ENCODE data around the gene PRR12.

PRR12 gene

GRCh38 chr19:49573425-49573824, 17.6 kb upstream of the PRR12 start:
- peaks cover 10% of the 10 kb centered on the region for H3K36me3 Mint-ChIP-seq (ENCODE audit: low read depth)
- no peaks in the 10 kb centered on the region for H3K9me3 Mint-ChIP-seq
- H3K4me1 Mint-ChIP-seq (ENCODE audit: low read depth), result peaks cover 33% of the 10 kb centered on the region
- no peaks in the 10 kb centered on the region for H3K27me3 Mint-ChIP-seq (ENCODE audit: low read depth)
- no peak overlapping the region for H3K27ac Mint-ChIP-seq
- H3K4me3 Mint-ChIP-seq, result no peak overlapping the region

- H3K36me3 Mint-ChIP-seq (ENCODE audit: low read depth), result peaks cover 9% of the 10 kb centered on the region
- H3K4me1 Mint-ChIP-seq (ENCODE audit: low read depth), result peaks cover 35% of the 10 kb centered on the region
- H3K27me3 Mint-ChIP-seq (ENCODE audit: low read depth), result no peaks in the 10 kb centered on the region
- H3K9me3 Mint-ChIP-seq, result no peaks in the 10 kb centered on the region
- no peak overlapping the region for H3K4me3 Mint-ChIP-seq
- H3K27ac Mint-ChIP-seq, result no peak overlapping the region
These were observed 16.7 kb upstream of the PRR12 start for GRCh38 chr19:49574206-49574755.

- Mint-ChIP-seq H3K9me3 (no peaks in the 10 kb centered on the region), H3K4me3 (peak overlapping the region; percentile 87), H3K27ac (no peak overlapping the region), H3K36me3 (ENCODE audit: low read depth) (peaks cover 5% of the 10 kb centered on the region), H3K4me1 (ENCODE audit: low read depth) (peaks cover 29% of the 10 kb centered on the region), H3K27me3 (ENCODE audit: low read depth) (no peaks in the 10 kb centered on the region)
These were observed 11.8 kb upstream of the PRR12 start for GRCh38 chr19:49579193-49579592.

GRCh38 chr19:49579947-49580263, 11.1 kb upstream of the PRR12 start:
- Mint-ChIP-seq H3K27me3 (ENCODE audit: low read depth) (no peaks in the 10 kb centered on the region), H3K4me1 (ENCODE audit: low read depth) (peaks cover 26% of the 10 kb centered on the region), H3K36me3 (ENCODE audit: low read depth) (peaks cover 5% of the 10 kb centered on the region), H3K27ac (peak overlapping the region; percentile 79), H3K4me3 (peak overlapping the region; percentile 87), H3K9me3 (no peaks in the 10 kb centered on the region)

GRCh38 chr19:49580264-49581006, 10.5 kb upstream of the PRR12 start, which contains the start of gene NOSIP:
TSS of gene NOSIP (minus strand) at chr19:49580556. CDS start at chr19:49560691, 19,865 bp downstream.
- Mint-ChIP-seq H3K36me3 (ENCODE audit: low read depth) (peaks cover 5% of the 10 kb centered on the region), H3K4me3 (peak within 1 kb of the TSS; percentile 87), H3K4me1 (ENCODE audit: low read depth) (peaks cover 26% of the 10 kb centered on the region), H3K9me3 (no peaks in the 10 kb centered on the region), H3K27me3 (ENCODE audit: low read depth) (no peaks in the 10 kb centered on the region), H3K27ac (peak within 1 kb of the TSS; percentile 79)

GRCh38 chr19:49581007-49581508, 9.9 kb upstream of the PRR12 start, which contains the start of gene PRRG2:
TSS of gene PRRG2 (plus strand) at chr19:49581316. CDS start at chr19:49583220, 1,904 bp downstream.
- Mint-ChIP-seq H3K4me1 (ENCODE audit: low read depth) (peaks cover 26% of the 10 kb centered on the region), H3K4me3 (peak within 1 kb of the TSS; percentile 87), H3K27ac (peak within 1 kb of the TSS; percentile 79), H3K36me3 (ENCODE audit: low read depth) (peaks cover 5% of the 10 kb centered on the region), H3K9me3 (no peaks in the 10 kb centered on the region), H3K27me3 (ENCODE audit: low read depth) (no peaks in the 10 kb centered on the region)

GRCh38 chr19:49583239-49583638, 7.7 kb upstream of the PRR12 start:
- no peak overlapping the region for H3K4me3 Mint-ChIP-seq
- H3K27me3 Mint-ChIP-seq (ENCODE audit: low read depth), result no peaks in the 10 kb centered on the region
- H3K36me3 Mint-ChIP-seq (ENCODE audit: low read depth), result peaks cover 2% of the 10 kb centered on the region
- no peaks in the 10 kb centered on the region for H3K9me3 Mint-ChIP-seq
- H3K27ac Mint-ChIP-seq, result no peak overlapping the region
- peaks cover 22% of the 10 kb centered on the region for H3K4me1 Mint-ChIP-seq (ENCODE audit: low read depth)

GRCh38 chr19:49585023-49585422, 6.0 kb upstream of the PRR12 start:
- Mint-ChIP-seq H3K4me3 (no peak overlapping the region), H3K27me3 (ENCODE audit: low read depth) (peaks cover 8% of the 10 kb centered on the region), H3K36me3 (ENCODE audit: low read depth) (peaks cover 2% of the 10 kb centered on the region), H3K4me1 (ENCODE audit: low read depth) (peaks cover 21% of the 10 kb centered on the region), H3K27ac (no peak overlapping the region), H3K9me3 (no peaks in the 10 kb centered on the region)

GRCh38 chr19:49587227-49587626, 3.8 kb upstream of the PRR12 start:
- peaks cover 8% of the 10 kb centered on the region for H3K27me3 Mint-ChIP-seq (ENCODE audit: low read depth)
- H3K4me3 Mint-ChIP-seq, result no peak overlapping the region
- no peak overlapping the region for H3K27ac Mint-ChIP-seq
- no peaks in the 10 kb centered on the region for H3K36me3 Mint-ChIP-seq (ENCODE audit: low read depth)
- peaks cover 17% of the 10 kb centered on the region for H3K4me1 Mint-ChIP-seq (ENCODE audit: low read depth)
- H3K9me3 Mint-ChIP-seq, result no peaks in the 10 kb centered on the region

- Mint-ChIP-seq H3K36me3 (ENCODE audit: low read depth) (peaks cover 2% of the 10 kb centered on the region), H3K27ac (no peak overlapping the region), H3K4me1 (ENCODE audit: low read depth) (peaks cover 28% of the 10 kb centered on the region), H3K4me3 (no peak overlapping the region), H3K9me3 (no peaks in the 10 kb centered on the region), H3K27me3 (ENCODE audit: low read depth) (peaks cover 8% of the 10 kb centered on the region)
These were observed 2.4 kb upstream of the PRR12 start for GRCh38 chr19:49588365-49589122.

GRCh38 chr19:49589502-49589905, 1.5 kb upstream of the PRR12 start:
- H3K9me3 Mint-ChIP-seq, result no peaks in the 10 kb centered on the region
- H3K27me3 Mint-ChIP-seq (ENCODE audit: low read depth), result peaks cover 8% of the 10 kb centered on the region
- no peak overlapping the region for H3K4me3 Mint-ChIP-seq
- peaks cover 9% of the 10 kb centered on the region for H3K36me3 Mint-ChIP-seq (ENCODE audit: low read depth)
- H3K27ac Mint-ChIP-seq, result no peak overlapping the region
- peaks cover 38% of the 10 kb centered on the region for H3K4me1 Mint-ChIP-seq (ENCODE audit: low read depth)

GRCh38 chr19:49590071-49590970, 661 bp upstream of the PRR12 start:
- H3K27me3 Mint-ChIP-seq (ENCODE audit: low read depth), result peaks cover 8% of the 10 kb centered on the region
- peak overlapping the region; percentile 84 for H3K4me3 Mint-ChIP-seq
- peaks cover 38% of the 10 kb centered on the region for H3K4me1 Mint-ChIP-seq (ENCODE audit: low read depth)
- H3K9me3 Mint-ChIP-seq, result no peaks in the 10 kb centered on the region
- H3K27ac Mint-ChIP-seq, result peak overlapping the region; percentile 86
- peaks cover 9% of the 10 kb centered on the region for H3K36me3 Mint-ChIP-seq (ENCODE audit: low read depth)

GRCh38 chr19:49591731-49592485, 926 bp downstream of the PRR12 start:
- Mint-ChIP-seq H3K27ac (peak overlapping the region; percentile 86), H3K4me3 (peak overlapping the region; percentile 87), H3K27me3 (ENCODE audit: low read depth) (peaks cover 8% of the 10 kb centered on the region), H3K36me3 (ENCODE audit: low read depth) (peaks cover 9% of the 10 kb centered on the region), H3K9me3 (no peaks in the 10 kb centered on the region), H3K4me1 (ENCODE audit: low read depth) (peaks cover 38% of the 10 kb centered on the region)
